ENCODE results near the gene METTL8. TPM values are rescaled to one million over a fixed set of nuclear protein-coding genes. Genes with fewer than 3 reads are reported as not detected.
A peak's percentile ranks its signal among the peaks of the same experiment; 100 is the strongest.

Gene METTL8
- total RNA-seq, 1 experiment from 2014 or later: 25.7 TPM

DNA sequence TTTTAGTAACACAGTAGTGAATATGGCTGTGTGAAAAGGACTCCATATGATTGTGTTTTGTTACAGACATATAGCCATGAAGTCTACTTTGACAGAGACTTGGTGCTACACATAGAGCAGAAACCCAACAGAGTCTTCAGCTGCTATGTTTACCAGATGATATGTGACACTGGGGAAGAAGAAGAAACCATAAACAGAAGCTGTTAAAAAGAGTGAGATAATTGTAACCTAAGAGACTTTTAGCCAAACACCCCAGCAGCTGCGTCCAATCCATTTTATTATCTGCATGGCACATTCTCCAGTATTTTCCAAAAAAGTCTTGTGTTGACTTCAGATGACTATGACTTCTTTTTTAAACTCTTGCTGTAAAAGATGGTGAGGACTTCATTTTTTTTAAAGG is 47.1 kb upstream of the METTL8 start:
- ChIA-PET CTCF (no interaction called here), POLR2A (no interaction called here)
- H3K36me3 Mint-ChIP-seq (ENCODE audit: insufficient read depth, unreplicated experiment): peaks cover 9% of the 10 kb centered on the region
- no peak for DNase-seq
- Histone ChIP-seq H3K9me3 (no peaks in the 10 kb centered on the region), H3K36me3 (ENCODE audit: control insufficient read depth, insufficient read depth, low read length) (peaks cover 1% of the 10 kb centered on the region), H3K4me1 (peaks cover 13% of the 10 kb centered on the region; the same call in 1 of the 2 replicates), H3K27me3 (replicated peaks; ENCODE audit: control insufficient read depth, insufficient read depth, low read length) (no peaks in the 10 kb centered on the region), H3K4me3 (ENCODE audit: low read depth, low read length) (no peak overlapping the region)
- H3K9me3 Mint-ChIP-seq (ENCODE audit: unreplicated experiment): no peaks in the 10 kb centered on the region
- intact Hi-C loops (cut with micrococcal nuclease; ENCODE audit: unreplicated experiment): no loop called here
- no TSS peak for BruUV-seq (replicated peaks)
- H3K27me3 Mint-ChIP-seq (ENCODE audit: insufficient read depth, unreplicated experiment): no peaks in the 10 kb centered on the region
- H3K4me3 Mint-ChIP-seq (ENCODE audit: unreplicated experiment): no peak overlapping the region
- TF ChIP-seq, protein P1, sequence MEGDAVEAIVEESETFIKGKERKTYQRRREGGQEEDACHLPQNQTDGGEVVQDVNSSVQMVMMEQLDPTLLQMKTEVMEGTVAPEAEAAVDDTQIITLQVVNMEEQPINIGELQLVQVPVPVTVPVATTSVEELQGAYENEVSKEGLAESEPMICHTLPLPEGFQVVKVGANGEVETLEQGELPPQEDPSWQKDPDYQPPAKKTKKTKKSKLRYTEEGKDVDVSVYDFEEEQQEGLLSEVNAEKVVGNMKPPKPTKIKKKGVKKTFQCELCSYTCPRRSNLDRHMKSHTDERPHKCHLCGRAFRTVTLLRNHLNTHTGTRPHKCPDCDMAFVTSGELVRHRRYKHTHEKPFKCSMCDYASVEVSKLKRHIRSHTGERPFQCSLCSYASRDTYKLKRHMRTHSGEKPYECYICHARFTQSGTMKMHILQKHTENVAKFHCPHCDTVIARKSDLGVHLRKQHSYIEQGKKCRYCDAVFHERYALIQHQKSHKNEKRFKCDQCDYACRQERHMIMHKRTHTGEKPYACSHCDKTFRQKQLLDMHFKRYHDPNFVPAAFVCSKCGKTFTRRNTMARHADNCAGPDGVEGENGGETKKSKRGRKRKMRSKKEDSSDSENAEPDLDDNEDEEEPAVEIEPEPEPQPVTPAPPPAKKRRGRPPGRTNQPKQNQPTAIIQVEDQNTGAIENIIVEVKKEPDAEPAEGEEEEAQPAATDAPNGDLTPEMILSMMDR (IDR thresholded peaks at IDR 0.05; ENCODE audit: insufficient read depth in 1 of 2, low read depth in 1 of 2, low read length in 1 of 2, severe bottlenecking in 1 of 2, unreplicated experiment in 1 of 2): no peak
- H3K27ac Mint-ChIP-seq (ENCODE audit: unreplicated experiment): peak overlapping the region; percentile 12
- peaks cover 18% of the 10 kb centered on the region for H3K4me1 Mint-ChIP-seq (ENCODE audit: low read depth, unreplicated experiment)

DNA sequence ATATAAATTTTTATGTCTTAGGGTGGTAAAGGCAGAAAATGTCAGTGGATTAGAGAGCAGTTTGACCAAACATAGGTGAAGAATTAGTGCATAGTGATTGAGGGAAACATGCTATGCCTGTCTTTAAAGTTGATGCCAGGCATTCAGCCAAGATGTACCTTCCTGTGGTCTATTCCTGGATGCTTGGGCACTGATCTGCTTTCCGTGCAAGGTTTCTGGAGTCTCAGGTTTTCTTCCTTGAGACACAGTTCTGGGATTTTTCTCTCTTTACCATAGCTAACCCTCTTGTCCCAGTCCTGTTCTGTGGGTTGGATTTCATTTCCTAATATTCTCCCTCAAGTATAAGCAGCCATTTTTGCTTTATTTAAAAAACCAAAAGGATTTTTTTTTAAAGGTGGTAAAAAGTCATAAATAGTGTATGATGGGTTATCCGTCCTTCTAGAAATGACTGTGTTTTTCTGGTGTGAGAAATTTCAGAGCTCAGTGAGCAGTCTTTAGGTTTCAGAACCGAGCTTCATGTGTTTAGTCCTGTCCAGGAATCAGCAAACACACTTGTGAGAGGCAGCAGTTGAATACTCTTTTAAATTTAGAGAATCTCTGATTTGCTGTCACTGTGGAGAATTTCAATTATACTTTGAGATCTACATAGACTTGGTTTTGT is 45.5 kb upstream of the METTL8 start:
- Mint-ChIP-seq H3K27ac (ENCODE audit: unreplicated experiment) (no peak overlapping the region), H3K27me3 (ENCODE audit: insufficient read depth, unreplicated experiment) (no peaks in the 10 kb centered on the region), H3K36me3 (ENCODE audit: insufficient read depth, unreplicated experiment) (peaks cover 14% of the 10 kb centered on the region), H3K4me3 (ENCODE audit: unreplicated experiment) (no peak overlapping the region), H3K4me1 (ENCODE audit: low read depth, unreplicated experiment) (peaks cover 18% of the 10 kb centered on the region), H3K9me3 (ENCODE audit: unreplicated experiment) (no peaks in the 10 kb centered on the region)
- ChIA-PET POLR2A (no interaction called here), CTCF (no interaction called here)
- H3K27me3 ChIP-seq (replicated peaks; ENCODE audit: control insufficient read depth, insufficient read depth, low read length): no peaks in the 10 kb centered on the region
- no peak for DNase-seq
- H3K4me3 ChIP-seq (ENCODE audit: low read depth, low read length): no peak overlapping the region
- H3K4me1 ChIP-seq: peaks cover 13% of the 10 kb centered on the region; the same call in 1 of the 2 replicates
- intact Hi-C loops (cut with micrococcal nuclease; ENCODE audit: unreplicated experiment): no loop called here
- TF ChIP-seq, protein P1 (IDR thresholded peaks at IDR 0.05; ENCODE audit: insufficient read depth in 1 of 2, low read depth in 1 of 2, low read length in 1 of 2, severe bottlenecking in 1 of 2, unreplicated experiment in 1 of 2): no peak
- H3K36me3 ChIP-seq (ENCODE audit: control insufficient read depth, insufficient read depth, low read length): peaks cover 1% of the 10 kb centered on the region
- H3K9me3 ChIP-seq: no peaks in the 10 kb centered on the region
- no TSS peak for BruUV-seq (replicated peaks)

DNA sequence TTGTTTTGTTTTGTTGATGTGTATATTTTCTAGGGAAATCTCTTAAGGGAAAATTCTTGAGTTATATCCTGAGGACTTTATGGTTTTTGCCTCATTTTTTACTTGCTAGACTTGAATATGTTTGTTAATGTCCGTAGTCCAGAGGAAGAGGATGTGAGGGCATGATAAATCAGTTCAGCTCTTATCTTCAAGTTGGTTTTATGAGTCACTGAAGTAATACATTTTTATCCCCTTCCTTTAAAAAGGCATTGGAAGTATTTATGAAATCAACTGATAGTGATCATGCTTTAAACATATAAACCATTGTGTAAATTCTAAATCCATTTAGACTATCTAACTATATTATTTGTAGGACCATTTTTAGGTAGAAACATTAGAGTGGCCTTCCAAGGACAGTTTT is 44.6 kb upstream of the METTL8 start:
- CTCF ChIA-PET: no interaction called here
- POLR2A ChIA-PET: no interaction called here
- Mint-ChIP-seq H3K27me3 (ENCODE audit: insufficient read depth, unreplicated experiment) (no peaks in the 10 kb centered on the region), H3K4me1 (ENCODE audit: low read depth, unreplicated experiment) (peaks cover 18% of the 10 kb centered on the region), H3K4me3 (ENCODE audit: unreplicated experiment) (no peak overlapping the region), H3K9me3 (ENCODE audit: unreplicated experiment) (no peaks in the 10 kb centered on the region), H3K27ac (ENCODE audit: unreplicated experiment) (no peak overlapping the region), H3K36me3 (ENCODE audit: insufficient read depth, unreplicated experiment) (peaks cover 15% of the 10 kb centered on the region)
- peaks cover 1% of the 10 kb centered on the region for H3K36me3 ChIP-seq (ENCODE audit: control insufficient read depth, insufficient read depth, low read length)
- peaks cover 13% of the 10 kb centered on the region; the same call in 1 of the 2 replicates for H3K4me1 ChIP-seq
- DNase-seq: no peak
- TF ChIP-seq, protein P1 (IDR thresholded peaks at IDR 0.05; ENCODE audit: insufficient read depth in 1 of 2, low read depth in 1 of 2, low read length in 1 of 2, severe bottlenecking in 1 of 2, unreplicated experiment in 1 of 2): no peak
- BruUV-seq (replicated peaks): no TSS peak
- H3K4me3 ChIP-seq (ENCODE audit: low read depth, low read length): no peak overlapping the region
- H3K27me3 ChIP-seq (replicated peaks; ENCODE audit: control insufficient read depth, insufficient read depth, low read length): no peaks in the 10 kb centered on the region
- intact Hi-C loops (cut with micrococcal nuclease; ENCODE audit: unreplicated experiment): no loop called here
- H3K9me3 ChIP-seq: no peaks in the 10 kb centered on the region
